Stimulated activated effector memory CD8-positive, alpha-beta T cell treated with anti-CD3 and anti-CD28 coated beads, Interleukin-12 subunit alpha, Interleukin-12 subunit beta, amount 100 ng/mL, for 72 hours (primary cell): Measurements from ENCODE around the gene CBX3.
A peak's percentile ranks its signal among the peaks of the same experiment; 100 is the strongest.
"Not testable (repeated sequence)": the region's sequence is repeated elsewhere in the genome, so short reads cannot be mapped to it uniquely, and the experiment has no call there.

Experiments used
- ATAC-seq: fragments of 150-1000 bp; cut with Tn5 transposase; 2 replicates; pipeline ENCODE4 v1.10.0; 2021
- DNase-seq, 2 donors: peaks; one replicate each; pipeline ENCODE4 v3.0.0; 2021 to 2022; ENCODE audit warnings: low spot score in 2 of 2
- H3K27ac Mint-ChIP-seq: one replicate; pipeline ENCODE4 v1.8.0; 2022; ENCODE audit warnings: mild to moderate bottlenecking, mixed read lengths
- H3K36me3 Mint-ChIP-seq: one replicate; pipeline ENCODE4 v1.8.0; 2022; ENCODE audit warnings: mild to moderate bottlenecking, mixed read lengths
- H3K4me1 Mint-ChIP-seq: one replicate; pipeline ENCODE4 v1.8.0; 2022; ENCODE audit warnings: mixed read lengths
- H3K4me3 Mint-ChIP-seq: one replicate; pipeline ENCODE4 v1.8.0; 2022; ENCODE audit warnings: mild to moderate bottlenecking, mixed read lengths
- H3K9me3 Mint-ChIP-seq: one replicate; pipeline ENCODE4 v1.8.0; 2022; ENCODE audit warnings: mixed read lengths

Gene CBX3

DNA sequence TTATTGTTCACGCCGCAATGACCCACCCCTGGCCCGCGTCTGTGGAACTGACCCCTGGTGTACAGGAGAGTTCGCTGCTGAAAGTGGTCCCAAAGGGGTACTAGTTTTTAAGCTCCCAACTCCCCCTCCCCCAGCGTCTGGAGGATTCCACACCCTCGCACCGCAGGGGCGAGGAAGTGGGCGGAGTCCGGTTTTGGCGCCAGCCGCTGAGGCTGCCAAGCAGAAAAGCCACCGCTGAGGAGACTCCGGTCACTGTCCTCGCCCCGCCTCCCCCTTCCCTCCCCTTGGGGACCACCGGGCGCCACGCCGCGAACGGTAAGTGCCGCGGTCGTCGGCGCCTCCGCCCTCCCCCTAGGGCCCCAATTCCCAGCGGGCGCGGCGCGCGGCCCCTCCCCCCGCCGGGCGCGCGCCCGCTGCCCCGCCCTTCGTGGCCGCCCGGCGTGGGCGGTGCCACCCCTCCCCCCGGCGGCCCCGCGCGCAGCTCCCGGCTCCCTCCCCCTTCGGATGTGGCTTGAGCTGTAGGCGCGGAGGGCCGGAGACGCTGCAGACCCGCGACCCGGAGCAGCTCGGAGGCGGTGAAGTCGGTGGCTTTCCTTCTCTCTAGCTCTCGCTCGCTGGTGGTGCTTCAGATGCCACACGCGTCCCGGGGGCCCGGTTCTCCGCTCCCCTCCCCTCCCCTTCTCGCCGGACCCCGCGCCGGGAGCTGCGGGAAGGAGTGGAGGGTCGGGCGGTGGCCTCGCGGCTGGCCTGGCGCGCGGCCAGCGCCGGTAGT lies at the start of gene CBX3:
TSS of gene CBX3 (plus strand) at position 499 of the 772 bp plus-strand sequence. CDS start 1,254 bp downstream, outside the sequence.
- H3K27ac Mint-ChIP-seq: peak within 1 kb of the TSS; percentile 100
- DNase-seq: peak; percentile 85 to 98
- H3K36me3 Mint-ChIP-seq: peaks cover 97% of the 10 kb centered on the region
- no peaks in the 10 kb centered on the region for H3K9me3 Mint-ChIP-seq
- H3K4me3 Mint-ChIP-seq: peak within 1 kb of the TSS; percentile 99
- peaks cover 49% of the 10 kb centered on the region for H3K4me1 Mint-ChIP-seq
- peak; percentile 75 for ATAC-seq

DNA sequence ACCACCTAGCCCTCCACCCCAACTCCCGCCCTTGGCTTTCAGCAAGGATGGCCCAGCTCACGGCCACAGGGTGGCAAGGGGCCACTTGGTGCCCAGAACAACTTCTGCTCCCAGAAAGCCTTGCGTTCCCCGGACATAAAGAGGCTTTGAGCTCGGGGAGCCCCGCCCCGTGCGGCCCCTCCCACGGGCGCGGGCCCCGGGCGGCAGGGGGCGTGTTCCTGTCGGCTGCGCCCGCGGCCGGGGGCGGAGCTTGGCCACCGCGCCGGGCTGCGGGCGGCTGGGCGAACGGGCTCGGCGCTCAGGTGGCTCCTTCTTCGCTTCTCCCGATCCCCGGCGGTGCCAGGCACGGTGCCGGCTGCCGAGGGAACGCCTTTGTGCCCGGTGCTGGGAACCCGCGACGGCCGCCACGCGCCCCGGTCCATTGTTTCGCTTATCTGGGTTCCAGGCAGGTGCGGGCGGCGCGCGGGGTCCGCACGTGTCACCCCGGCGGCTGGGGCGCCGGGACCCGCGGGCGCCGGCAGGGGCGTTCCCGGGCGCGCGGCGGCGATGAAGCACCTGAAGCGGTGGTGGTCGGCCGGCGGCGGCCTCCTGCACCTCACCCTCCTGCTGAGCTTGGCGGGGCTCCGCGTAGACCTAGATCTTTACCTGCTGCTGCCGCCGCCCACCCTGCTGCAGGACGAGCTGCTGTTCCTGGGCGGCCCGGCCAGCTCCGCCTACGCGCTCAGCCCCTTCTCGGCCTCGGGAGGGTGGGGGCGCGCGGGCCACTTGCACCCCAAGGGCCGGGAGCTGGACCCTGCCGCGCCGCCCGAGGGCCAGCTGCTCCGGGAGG lies 49.4 kb upstream of the CBX3 start, which contains the start of gene NFE2L3:
TSS of gene NFE2L3 (plus strand) at position 246 of the 829 bp plus-strand sequence. CDS start at position 547, 301 bp downstream.
- peak within 1 kb of the TSS; percentile 81 for H3K27ac Mint-ChIP-seq
- ATAC-seq (peak; percentile 74), DNase-seq (peak; percentile 76 to 90)
- peaks cover 58% of the 10 kb centered on the region for H3K4me1 Mint-ChIP-seq
- peak within 1 kb of the TSS; percentile 98 for H3K4me3 Mint-ChIP-seq
- H3K36me3 Mint-ChIP-seq: peaks cover 21% of the 10 kb centered on the region
- no peaks in the 10 kb centered on the region for H3K9me3 Mint-ChIP-seq

DNA sequence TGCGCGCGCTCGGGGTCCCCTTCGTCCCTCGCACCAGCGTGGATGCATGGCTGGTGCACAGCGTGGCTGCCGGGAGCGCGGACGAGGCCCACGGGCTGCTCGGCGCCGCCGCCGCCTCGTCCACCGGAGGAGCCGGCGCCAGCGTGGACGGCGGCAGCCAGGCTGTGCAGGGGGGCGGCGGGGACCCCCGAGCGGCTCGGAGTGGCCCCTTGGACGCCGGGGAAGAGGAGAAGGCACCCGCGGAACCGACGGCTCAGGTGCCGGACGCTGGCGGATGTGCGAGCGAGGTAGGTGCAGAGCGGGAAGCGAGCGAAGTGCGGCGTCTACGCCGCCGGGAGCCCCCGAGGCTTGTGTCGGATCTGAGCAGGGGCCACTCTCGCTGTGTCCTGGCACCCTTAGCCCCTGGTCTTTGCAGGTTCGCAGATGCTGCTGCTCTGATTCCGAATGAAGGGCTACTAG lies 48.7 kb upstream of the CBX3 start:
- peak overlapping the region; percentile 72 for H3K27ac Mint-ChIP-seq
- H3K4me3 Mint-ChIP-seq: peak overlapping the region; percentile 98
- not testable (repeated sequence) for H3K9me3 Mint-ChIP-seq
- peak; percentile 43 for ATAC-seq
- peaks cover 27% of the 10 kb centered on the region for H3K36me3 Mint-ChIP-seq
- H3K4me1 Mint-ChIP-seq: peaks cover 64% of the 10 kb centered on the region
- peak; percentile 29 to 81 for DNase-seq

DNA sequence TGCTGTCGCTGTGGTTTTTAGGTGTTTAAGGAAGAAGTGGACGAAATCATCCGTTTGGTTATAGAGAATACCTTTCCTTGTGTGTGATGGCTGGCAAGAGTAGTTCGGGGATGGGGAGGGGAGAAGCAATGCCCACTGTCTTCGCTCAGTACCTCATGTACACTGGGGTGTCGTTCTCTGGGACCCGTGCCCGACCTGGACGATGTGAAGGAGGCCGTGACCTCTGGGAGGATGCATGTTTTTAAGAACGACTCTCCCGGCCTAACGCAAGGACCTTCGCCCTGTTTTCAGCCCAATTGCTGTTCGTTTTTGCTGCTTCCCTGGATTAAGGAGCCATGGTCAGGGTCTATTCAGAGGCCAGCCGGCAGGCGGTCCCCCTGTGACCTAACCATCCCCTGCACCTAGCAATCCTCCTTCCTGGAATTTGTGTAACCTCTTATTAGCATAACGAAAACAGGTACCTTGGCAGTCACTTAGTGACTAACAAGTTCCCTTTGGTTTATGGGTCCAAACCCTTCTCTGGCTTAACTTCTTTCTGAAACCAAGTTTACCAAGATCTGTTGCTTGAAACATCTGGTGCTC lies 48.2 kb upstream of the CBX3 start:
- Mint-ChIP-seq H3K4me1 (peaks cover 69% of the 10 kb centered on the region), H3K9me3 (no peaks in the 10 kb centered on the region), H3K36me3 (peaks cover 32% of the 10 kb centered on the region), H3K27ac (peak overlapping the region; percentile 72), H3K4me3 (peak overlapping the region; percentile 98)
- peak; percentile 31 for ATAC-seq
- DNase-seq: peak in 1 of 2 donors; percentile 75

DNA sequence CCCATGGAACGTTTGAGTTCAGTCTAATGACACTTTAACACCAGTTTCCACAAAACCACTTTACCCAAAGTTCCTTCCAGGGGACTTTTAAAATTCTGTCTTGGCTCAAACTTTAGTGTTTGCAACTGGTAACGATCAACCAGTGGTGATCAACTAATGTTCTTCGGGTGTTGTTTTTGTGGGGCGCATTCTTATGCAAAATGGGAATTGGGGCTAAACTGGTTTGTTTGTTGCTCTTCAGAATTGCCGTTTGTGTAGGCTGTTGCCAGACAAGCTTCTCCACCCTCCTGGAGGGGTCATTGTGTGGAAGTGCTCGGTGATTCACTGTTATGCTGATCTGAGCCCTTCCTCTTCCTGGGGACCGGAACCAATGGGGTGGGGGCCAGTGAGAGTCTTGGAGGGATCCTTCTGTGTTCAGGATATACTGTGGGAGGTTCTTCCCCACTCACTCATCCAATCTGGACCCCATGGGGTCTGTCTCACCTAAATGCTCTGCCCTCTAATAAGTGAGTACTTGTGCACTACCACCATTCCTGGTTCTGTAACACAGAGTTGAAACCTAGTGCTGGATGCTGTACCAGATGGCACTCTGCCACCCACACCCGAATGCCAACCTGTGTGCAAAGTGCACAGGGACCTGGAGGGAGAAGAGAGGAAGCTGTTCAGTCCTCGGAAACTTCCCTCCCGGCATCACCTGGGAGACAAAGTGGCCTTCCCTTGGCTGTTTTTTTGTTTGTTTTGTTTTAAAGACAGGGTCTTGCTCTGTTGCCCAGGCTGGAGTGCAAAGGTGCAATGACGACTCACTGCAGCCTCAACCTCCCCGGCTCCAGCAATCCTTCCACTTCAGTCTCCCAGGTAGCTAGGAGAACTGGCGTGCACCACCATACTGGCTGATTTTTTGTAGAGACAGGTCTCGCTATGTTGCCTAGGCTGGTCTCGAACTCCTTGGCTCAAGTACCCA lies 47.4 kb upstream of the CBX3 start:
- ATAC-seq (peak; percentile 38), DNase-seq (peak in 1 of 2 donors; percentile 63)
- Mint-ChIP-seq H3K36me3 (peaks cover 33% of the 10 kb centered on the region), H3K27ac (peak overlapping the region; percentile 72), H3K4me3 (peak overlapping the region; percentile 98), H3K4me1 (peaks cover 77% of the 10 kb centered on the region), H3K9me3 (no peaks in the 10 kb centered on the region)

DNA sequence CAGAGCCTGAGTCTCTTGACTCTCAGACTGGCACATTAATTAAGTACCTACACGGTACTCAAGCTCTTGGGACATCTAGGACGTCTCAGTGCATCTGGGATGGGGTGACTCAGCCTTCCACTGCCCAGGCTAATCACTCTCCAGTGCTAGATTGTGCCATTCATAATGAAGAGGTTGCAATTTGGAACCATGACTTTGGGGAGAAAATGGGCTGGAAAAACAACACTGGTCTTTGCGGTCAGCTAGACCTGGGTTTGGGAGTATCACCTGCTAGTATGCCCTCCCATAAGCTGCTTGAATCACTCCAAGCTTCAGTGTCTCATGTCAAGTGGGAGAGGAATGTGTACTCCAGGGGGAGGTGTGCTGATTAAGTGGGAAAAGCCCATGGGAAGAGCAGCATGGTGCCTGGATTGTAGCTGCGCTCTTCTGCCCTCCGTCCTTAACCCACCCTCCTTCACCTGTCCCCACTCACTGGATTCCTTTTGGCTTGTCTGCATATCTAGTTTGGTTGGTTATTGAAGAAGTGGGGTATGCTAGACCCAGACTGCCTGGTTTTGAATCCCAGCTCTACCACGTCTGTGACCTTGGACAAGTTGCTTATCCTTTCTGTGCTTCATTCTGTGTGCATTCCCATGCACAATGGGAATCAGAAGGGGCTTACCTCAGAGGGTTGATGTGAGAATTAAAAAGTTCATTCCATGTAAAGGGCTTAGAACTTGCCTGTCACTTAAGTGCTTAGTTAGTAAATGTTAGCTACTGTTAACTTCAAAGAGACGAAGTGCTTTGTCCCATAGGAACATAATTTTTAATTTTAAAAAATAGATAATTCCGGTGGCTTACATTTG lies 45.8 kb upstream of the CBX3 start:
- ATAC-seq (no peak), DNase-seq (no peak)
- peak overlapping the region; percentile 98 for H3K4me3 Mint-ChIP-seq
- H3K4me1 Mint-ChIP-seq: peaks cover 85% of the 10 kb centered on the region
- H3K36me3 Mint-ChIP-seq: peaks cover 35% of the 10 kb centered on the region
- peak overlapping the region; percentile 72 for H3K27ac Mint-ChIP-seq
- no peaks in the 10 kb centered on the region for H3K9me3 Mint-ChIP-seq

DNA sequence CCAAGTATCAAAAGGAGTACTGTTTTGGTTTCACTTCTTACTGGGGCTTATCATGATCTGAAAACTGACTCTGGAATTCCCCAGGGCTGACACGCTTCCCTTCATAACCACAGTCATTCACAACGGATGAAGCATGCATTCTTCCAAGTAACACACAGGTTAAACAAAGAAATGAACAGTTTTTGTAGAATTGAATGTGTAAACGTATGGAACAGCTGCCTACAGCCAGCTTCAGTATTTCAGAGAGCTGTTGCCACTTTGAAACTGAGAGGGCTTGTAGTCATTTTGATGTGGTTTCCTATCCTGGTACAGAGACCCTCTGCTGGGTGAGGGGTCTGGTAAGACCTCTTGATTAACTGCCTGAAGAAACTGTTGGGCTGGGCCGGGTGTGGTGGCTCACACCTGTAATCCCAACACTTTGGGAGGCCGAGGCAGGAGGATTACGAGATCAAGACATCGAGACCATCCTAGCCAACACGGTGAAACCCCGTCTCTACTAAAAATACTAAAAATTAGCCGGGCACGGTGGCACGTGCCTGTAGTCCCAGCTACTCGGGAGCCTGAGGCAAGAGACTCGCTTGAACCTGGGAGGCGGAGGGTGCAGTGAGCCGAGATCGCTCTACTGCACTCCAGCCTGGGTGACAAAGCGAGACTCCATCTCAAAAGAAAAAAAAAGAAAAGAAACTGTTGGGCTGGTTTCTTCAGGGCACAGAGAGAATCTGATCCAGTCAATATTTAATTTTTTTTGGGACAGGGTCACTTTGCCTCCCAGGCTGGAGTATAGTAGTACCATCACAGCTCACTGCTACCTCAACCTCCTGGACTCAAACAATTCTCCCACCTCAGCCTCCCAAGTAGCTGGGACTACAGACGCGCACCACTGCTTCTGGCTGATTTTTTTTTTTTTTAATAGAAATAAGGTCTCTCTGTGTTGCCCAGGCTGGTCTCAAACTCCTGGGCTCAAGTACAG lies 44.8 kb upstream of the CBX3 start:
- peak in 1 of 2 donors; percentile 74 for DNase-seq

DNA sequence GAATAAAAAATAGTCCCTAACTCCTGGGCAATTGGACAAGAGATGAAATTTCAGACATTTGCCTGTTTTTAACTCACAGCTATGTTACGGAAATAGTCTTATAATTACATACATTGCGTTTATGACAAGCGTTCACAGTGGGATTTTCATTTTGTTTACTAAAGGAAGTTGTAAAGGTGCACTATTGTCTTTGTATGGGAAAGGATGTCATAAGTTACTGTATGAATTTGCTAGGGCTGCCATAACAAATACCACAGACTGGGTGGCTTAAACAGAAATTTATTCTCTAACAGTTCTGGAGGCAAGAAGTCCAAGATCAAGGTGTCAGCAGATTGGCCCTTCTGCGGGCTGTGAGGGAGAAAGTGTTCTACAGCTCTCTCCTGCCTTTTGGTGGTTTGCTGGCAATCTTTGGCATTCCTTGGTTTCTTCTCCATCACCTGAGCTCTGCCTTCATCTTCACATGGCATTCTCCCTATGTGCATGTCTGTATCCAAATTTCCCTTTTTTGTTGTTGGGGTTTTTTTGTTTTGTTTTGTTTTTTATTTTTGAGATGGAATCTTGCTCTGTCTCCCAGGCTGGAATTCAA lies 43.9 kb upstream of the CBX3 start:
- DNase-seq: no peak

More for the DNA sequence above, 44.8 kb upstream of the CBX3 start:
- Mint-ChIP-seq H3K27ac (peak overlapping the region; percentile 72), H3K36me3 (peaks cover 39% of the 10 kb centered on the region), H3K4me3 (peak overlapping the region; percentile 98), H3K4me1 (peaks cover 75% of the 10 kb centered on the region), H3K9me3 (no peaks in the 10 kb centered on the region)
- ATAC-seq: peak; percentile 69

DNA sequence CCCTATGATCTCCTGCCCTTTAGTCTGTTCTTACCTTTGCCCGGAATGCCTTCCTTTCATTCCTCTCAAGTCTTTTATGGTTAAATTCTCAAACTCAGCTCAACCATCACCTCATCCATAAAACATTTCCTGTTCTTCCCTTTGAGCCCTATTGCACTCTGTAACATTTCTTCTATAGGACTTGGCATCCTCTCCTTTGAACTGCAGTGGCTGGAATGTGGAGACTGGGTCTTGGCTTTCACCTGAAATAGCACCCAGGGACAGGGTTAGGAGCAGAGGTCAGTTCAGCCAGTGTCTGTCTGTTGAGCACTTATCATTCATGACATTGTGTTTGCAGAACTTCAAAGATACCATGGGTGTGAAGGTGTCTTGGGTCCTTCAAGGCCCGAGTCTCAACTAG lies 42.3 kb upstream of the CBX3 start:
- DNase-seq: no peak
- no peak overlapping the region for H3K4me3 Mint-ChIP-seq
- peaks cover 33% of the 10 kb centered on the region for H3K36me3 Mint-ChIP-seq
- ATAC-seq: no peak
- H3K4me1 Mint-ChIP-seq: peaks cover 65% of the 10 kb centered on the region
- H3K27ac Mint-ChIP-seq: peak overlapping the region; percentile 72
- H3K9me3 Mint-ChIP-seq: no peaks in the 10 kb centered on the region

More for the DNA sequence above, 43.9 kb upstream of the CBX3 start:
- Mint-ChIP-seq H3K9me3 (no peaks in the 10 kb centered on the region), H3K4me3 (peak overlapping the region; percentile 98), H3K27ac (peak overlapping the region; percentile 72), H3K36me3 (peaks cover 41% of the 10 kb centered on the region), H3K4me1 (peaks cover 72% of the 10 kb centered on the region)
- ATAC-seq: no peak

DNA sequence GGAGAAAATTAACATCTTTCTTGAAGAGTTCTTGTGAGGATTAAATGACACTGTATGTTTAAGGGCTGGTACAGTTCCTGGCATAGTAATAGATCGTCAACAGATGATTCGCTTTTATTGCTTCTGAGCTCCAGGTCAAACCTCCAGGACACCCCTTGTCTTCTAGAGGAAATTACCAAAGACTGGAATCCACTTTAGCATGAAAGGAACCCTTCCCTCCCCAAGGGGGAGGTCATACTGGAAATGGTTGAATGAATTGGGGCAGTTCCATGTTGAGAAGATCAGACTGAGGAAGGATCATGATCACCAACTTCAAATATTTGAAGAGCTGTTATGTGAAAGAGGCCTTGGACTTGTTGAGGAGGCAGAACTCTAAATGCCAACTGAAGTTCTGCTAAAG lies 40.6 kb upstream of the CBX3 start:
- Mint-ChIP-seq H3K9me3 (no peaks in the 10 kb centered on the region), H3K27ac (no peak overlapping the region), H3K36me3 (peaks cover 29% of the 10 kb centered on the region), H3K4me1 (peaks cover 50% of the 10 kb centered on the region), H3K4me3 (no peak overlapping the region)
- ATAC-seq (no peak), DNase-seq (no peak)

DNA sequence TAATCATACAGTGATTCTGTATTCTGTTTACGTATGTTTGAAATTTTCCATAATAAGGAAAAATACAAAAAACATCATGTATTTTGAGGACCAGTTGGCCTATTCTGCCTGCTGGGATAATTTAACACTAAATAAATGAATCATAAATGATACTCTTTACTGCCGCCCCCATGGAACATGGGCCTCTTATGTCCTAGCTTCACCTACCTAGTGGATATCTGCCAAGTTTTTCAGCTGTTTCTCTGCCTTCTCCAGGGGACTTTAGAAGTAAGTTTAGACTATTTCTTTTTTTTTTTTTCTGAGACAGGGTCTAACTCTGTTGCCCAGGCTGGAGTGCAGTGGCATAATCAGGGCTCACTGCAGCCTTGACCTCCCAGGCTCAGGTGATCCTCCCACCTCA lies 39.1 kb upstream of the CBX3 start:
- DNase-seq (no peak), ATAC-seq (no peak)
- Mint-ChIP-seq H3K4me1 (peaks cover 52% of the 10 kb centered on the region), H3K27ac (no peak overlapping the region), H3K36me3 (peaks cover 24% of the 10 kb centered on the region), H3K9me3 (no peaks in the 10 kb centered on the region), H3K4me3 (no peak overlapping the region)

DNA sequence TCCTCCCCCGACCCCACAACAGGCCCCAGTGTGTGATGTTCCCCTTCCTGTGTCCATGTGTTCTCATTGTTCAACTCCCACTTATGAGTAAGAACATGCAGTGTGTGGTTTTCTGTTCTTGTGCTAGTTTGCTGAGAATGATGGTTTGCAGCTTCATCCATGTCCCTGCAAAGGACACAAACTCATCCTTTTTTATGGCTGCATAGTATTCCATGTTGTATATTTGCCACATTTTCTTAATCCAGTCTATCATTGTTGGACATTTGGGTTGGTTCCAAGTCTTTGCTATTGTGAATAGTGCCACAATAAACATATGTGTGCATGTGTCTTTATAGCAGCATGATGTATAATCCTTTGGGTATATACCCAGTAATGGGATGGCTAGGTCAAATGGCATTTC lies 37.7 kb upstream of the CBX3 start:
- DNase-seq, ATAC-seq, H3K9me3 Mint-ChIP-seq, H3K27ac Mint-ChIP-seq, H3K4me3 Mint-ChIP-seq: not testable (repeated sequence)
- peaks cover 14% of the 10 kb centered on the region for H3K36me3 Mint-ChIP-seq
- peaks cover 45% of the 10 kb centered on the region for H3K4me1 Mint-ChIP-seq
